Measurements from ENCODE around the gene DLG2. TPM values are rescaled to one million over a fixed set of nuclear protein-coding genes. Genes with fewer than 3 reads are reported as not detected.

Gene DLG2
- total and polyA plus RNA-seq, 2 of the 4 experiments (the other 2 are of a cell fraction) = 0.31 to 0.36 TPM

GRCh38 chr11:83831929-83832328 is 1795.2 kb downstream of the DLG2 start:
- no peak overlapping the region for H2BK20ac ChIP-seq (ENCODE audit: low read depth, low read length)
- H3K23ac ChIP-seq (ENCODE audit: low read depth, low read length) = no peak overlapping the region
- no peaks in the 10 kb centered on the region for H3K36me3 ChIP-seq (ENCODE audit: control insufficient read depth, insufficient read depth, low read length)
- H4K8ac ChIP-seq (ENCODE audit: low read depth in 2 of 2, low read length in 2 of 2) = no peak overlapping the region
- no peak overlapping the region for H3K4me2 ChIP-seq (ENCODE audit: low read depth, low read length)
- ChIA-PET POLR2A (ENCODE audit: unreplicated experiment) (no interaction called here), CTCF (no interaction called here)
- no peak overlapping the region for H4K5ac ChIP-seq (ENCODE audit: low read depth, low read length)
- TF ChIP-seq POLR2A (IDR thresholded peaks at IDR 0.05; ENCODE audit: low read depth, low read length) (no peak), MAZ (IDR thresholded peaks at IDR 0.05; ENCODE audit: borderline replicate concordance, low read depth, low read length) (no peak), USF2 (IDR thresholded peaks at IDR 0.05; ENCODE audit: low read depth, low read length) (no peak), MXI1 (IDR thresholded peaks at IDR 0.05; ENCODE audit: borderline replicate concordance, low read depth, low read length) (no peak), MAFK (IDR thresholded peaks at IDR 0.05; ENCODE audit: low read depth, low read length) (no peak), CEBPB (IDR thresholded peaks at IDR 0.05; ENCODE audit: low read depth, low read length) (no peak), NFE2L2 (IDR thresholded peaks at IDR 0.05; ENCODE audit: low read depth, low read length) (no peak), CHD1 (IDR thresholded peaks at IDR 0.05; ENCODE audit: low read depth, low read length) (no peak), RCOR1 (IDR thresholded peaks at IDR 0.05; ENCODE audit: insufficient replicate concordance, low read length) (no peak), SMC3 (IDR thresholded peaks at IDR 0.05; ENCODE audit: low read depth, low read length) (no peak), BHLHE40 (IDR thresholded peaks at IDR 0.05; ENCODE audit: low read depth, low read length) (no peak), ELK1 (IDR thresholded peaks at IDR 0.05; ENCODE audit: borderline replicate concordance, low read depth, low read length) (no peak), FOS (IDR thresholded peaks at IDR 0.05; ENCODE audit: low read depth, low read length) (no peak), RFX5 (IDR thresholded peaks at IDR 0.05; ENCODE audit: low read depth, low read length) (no peak), RAD21 (IDR thresholded peaks at IDR 0.05; ENCODE audit: low read length) (no peak), CTCF (conservative IDR thresholded peaks at IDR 0.05; ENCODE audit: low read depth, low read length) (no peak)
- H3K4me1 ChIP-seq (ENCODE audit: control insufficient read depth, insufficient read depth, low read length) = peaks cover 3% of the 10 kb centered on the region
- H2BK15ac ChIP-seq (ENCODE audit: low read depth, low read length) = no peak overlapping the region
- H4K20me1 ChIP-seq (ENCODE audit: insufficient read depth, low read length) = no peaks in the 10 kb centered on the region
- H3K56ac ChIP-seq (ENCODE audit: extremely low read depth, insufficient read depth, low read length) = no peak overlapping the region
- H3K4me3 ChIP-seq (ENCODE audit: insufficient read depth, low read depth, low read length) = no peak overlapping the region
- no peak overlapping the region for H2AK5ac ChIP-seq (ENCODE audit: low read depth, low read length)
- intact Hi-C loops (cut with micrococcal nuclease) = no loop called here
- DNase-seq (no peak), ATAC-seq (ENCODE audit: low read depth) (no peak)
- in situ Hi-C loops (cut with MboI; ENCODE audit: low sequenced_read_pairs) = loop anchor here (10.0 to 25.0 kb wide), 2 partner anchors 733 to 1755 kb away; no protein-coding TSS in a partner anchor
- H2BK5ac ChIP-seq (ENCODE audit: low read depth, low read length, poor library complexity, severe bottlenecking) = no peak overlapping the region
- H3K27me3 ChIP-seq (ENCODE audit: control insufficient read depth, insufficient read depth, low read length) = no peaks in the 10 kb centered on the region
- H3K27ac ChIP-seq (ENCODE audit: insufficient read depth, low read length) = no peak overlapping the region
- BruUV-seq (replicated peaks) = no TSS peak
- H2AK9ac ChIP-seq (replicated peaks; ENCODE audit: low read depth, low read length, poor library complexity) = no peak overlapping the region
- no peak overlapping the region for H3K14ac ChIP-seq (replicated peaks; ENCODE audit: low read depth, low read length)
- H3K9me1 ChIP-seq (ENCODE audit: insufficient read depth, low read length) = peaks cover 1% of the 10 kb centered on the region
- no peak overlapping the region for H3K4ac ChIP-seq (ENCODE audit: low read depth, low read length)
- H3K18ac ChIP-seq (ENCODE audit: low read depth, low read length) = no peak overlapping the region
- H3K9me3 ChIP-seq (ENCODE audit: control insufficient read depth, insufficient read depth, low read length) = no peaks in the 10 kb centered on the region
- dilution Hi-C loops (cut with HindIII; ENCODE audit: low sequenced_read_pairs, unreplicated experiment) = no loop called here
- no peaks in the 10 kb centered on the region for H3K79me1 ChIP-seq (ENCODE audit: low read depth in 1 of 2, low read length in 2 of 2)
- no peak overlapping the region for H3K9ac ChIP-seq (ENCODE audit: low read depth, low read length)
- H4K91ac ChIP-seq (ENCODE audit: insufficient read depth, low read depth, low read length) = no peak overlapping the region
- no peak overlapping the region for H2AFZ ChIP-seq (replicated peaks; ENCODE audit: low read length, poor library complexity)
- no peak overlapping the region for H2BK120ac ChIP-seq (ENCODE audit: low read depth, low read length)

Measured in IMR-90 (cell line).